Kidney glomerular epithelial cell (primary cell): Measurements from ENCODE around the gene ZNF469.

Experiments used
- DNase-seq: peaks from one replicate; lab custom pipeline; 2025; lab: John Stamatoyannopoulos, UW

Gene ZNF469

DNA sequence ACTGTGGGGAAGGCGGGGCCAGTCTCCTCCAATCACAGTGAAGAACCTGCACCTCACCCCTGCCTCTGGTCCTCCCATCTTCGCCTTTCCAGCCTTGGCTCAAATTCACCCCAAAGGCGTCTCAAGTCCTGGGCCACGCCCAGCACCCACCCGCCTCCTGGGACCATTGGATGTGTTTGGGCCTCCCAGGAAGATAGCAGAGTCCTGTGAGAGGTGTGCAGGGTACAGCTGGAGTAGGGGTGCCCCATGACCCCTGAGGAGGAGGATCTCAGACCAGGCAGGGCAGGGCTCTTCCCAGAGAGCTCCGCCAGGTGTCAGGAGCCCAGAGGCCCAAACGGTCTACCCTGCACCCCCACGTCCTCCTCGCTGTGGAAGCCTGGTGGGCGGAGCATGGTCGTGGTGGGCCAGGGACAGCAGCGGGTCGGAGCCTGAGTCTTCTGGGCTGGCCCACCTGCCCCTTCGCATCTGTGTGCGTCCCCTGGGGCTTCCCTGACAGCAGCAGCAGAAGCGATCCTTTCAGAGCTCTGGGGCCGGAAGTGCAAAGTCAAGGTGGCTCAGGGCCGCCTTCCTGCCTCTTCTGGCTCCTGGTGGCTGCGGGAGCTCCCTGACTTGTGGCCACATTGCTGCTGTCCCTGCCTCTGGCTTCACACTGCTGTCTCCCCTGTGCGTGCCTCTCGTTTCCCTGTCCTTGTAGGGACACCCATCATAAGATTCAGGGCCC is 34.9 kb upstream of the ZNF469 start:
- DNase-seq: no peak

DNA sequence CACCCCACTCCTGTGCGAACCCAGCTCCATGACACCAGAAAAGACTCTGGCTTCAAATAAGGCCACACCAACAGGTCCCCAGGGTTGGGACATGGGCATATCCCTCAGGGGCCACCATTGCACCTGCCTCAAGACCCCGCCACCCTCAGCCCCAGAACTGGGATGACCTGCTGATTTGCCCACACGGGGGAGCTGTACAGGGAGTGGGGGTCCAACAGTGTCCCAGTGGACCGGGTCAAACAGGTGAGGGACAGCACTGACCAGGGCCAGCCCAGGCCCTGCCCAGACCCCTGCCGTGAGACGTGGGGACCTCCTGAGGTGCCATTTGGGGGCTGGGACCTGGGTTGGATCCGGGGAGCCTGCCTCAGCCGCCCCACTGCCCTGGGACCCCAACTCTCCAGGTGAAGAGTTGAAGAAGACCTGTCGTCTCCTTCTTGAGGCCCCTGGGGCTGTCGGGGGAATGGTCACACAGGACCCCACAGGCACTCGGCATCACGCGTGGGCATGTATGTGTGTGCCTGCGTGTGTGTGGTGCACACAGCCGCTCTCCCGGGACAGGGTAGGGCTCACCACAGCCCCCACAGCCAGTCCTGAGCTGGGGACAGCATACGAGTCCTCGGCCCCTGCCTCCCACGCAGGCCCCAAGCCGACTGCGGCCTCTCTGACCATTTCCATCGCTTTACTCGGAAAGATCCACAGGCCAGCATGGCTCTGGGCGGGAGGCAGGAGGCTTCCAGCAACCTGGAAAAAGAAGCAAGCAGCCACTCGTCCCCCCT is 34.2 kb upstream of the ZNF469 start:
- no peak for DNase-seq

DNA sequence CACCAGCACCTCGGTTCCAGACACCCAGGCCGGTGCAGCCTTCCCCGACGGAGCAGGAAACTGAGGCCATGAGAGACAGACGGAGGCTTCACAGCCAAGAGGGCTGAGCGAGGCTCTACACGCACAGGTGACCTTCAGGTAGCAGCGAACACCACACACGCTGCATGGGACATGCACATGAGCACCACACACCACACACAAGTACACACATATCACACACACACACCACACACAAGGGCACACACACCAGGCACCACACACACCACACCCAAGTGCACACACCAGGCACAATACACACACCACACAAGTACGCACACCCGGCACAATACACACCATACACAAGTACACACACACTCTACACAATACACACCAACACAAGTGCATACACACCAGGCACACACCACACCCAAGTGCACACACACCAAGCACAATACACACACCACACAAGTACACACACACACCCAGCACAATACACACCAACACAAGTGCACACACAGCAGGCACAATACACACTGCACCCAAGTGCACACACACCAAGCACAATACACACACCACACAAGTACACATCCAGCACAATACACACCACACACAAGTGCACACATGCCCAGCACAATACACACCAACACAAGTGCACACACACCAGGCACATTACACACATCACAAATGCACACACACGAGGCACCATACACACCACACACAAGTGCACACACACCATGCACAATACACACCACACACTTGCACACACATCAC is 33.4 kb upstream of the ZNF469 start:
- DNase-seq: no peak

GRCh38 chr16:88349903-88350900 is 32.6 kb upstream of the ZNF469 start:
- DNase-seq: no peak

GRCh38 chr16:88350922-88351321 is 31.8 kb upstream of the ZNF469 start:
- DNase-seq: no peak

DNA sequence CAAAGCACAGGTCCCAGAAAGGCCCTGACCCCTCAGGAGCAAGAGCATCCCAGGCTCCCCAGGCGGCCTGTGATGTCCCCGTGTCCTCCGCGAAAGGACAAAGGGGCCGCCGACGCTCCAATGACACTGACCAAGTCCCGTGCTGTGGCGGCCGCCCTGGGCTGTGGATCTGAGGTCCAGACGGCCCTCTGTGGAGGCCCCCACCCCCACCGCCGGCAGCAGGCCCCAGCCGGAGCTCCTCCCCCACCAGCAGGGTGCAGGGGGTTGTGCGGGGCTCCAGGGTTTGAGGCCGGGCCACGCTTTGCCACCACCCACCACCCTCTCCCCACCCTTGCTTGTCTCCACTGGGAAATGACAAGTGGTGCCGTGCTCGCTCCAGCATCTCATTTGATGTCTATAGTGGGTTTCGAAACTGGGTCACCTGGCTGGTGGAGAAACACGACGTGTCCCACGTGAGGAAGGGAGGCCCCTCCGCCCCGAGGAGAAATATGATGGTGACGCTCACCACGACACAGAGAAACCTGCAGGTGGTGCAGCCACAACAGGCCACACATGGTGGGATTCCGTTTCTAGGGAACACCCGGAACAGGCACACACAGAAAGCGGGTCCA is 31.2 kb upstream of the ZNF469 start:
- DNase-seq: no peak

DNA sequence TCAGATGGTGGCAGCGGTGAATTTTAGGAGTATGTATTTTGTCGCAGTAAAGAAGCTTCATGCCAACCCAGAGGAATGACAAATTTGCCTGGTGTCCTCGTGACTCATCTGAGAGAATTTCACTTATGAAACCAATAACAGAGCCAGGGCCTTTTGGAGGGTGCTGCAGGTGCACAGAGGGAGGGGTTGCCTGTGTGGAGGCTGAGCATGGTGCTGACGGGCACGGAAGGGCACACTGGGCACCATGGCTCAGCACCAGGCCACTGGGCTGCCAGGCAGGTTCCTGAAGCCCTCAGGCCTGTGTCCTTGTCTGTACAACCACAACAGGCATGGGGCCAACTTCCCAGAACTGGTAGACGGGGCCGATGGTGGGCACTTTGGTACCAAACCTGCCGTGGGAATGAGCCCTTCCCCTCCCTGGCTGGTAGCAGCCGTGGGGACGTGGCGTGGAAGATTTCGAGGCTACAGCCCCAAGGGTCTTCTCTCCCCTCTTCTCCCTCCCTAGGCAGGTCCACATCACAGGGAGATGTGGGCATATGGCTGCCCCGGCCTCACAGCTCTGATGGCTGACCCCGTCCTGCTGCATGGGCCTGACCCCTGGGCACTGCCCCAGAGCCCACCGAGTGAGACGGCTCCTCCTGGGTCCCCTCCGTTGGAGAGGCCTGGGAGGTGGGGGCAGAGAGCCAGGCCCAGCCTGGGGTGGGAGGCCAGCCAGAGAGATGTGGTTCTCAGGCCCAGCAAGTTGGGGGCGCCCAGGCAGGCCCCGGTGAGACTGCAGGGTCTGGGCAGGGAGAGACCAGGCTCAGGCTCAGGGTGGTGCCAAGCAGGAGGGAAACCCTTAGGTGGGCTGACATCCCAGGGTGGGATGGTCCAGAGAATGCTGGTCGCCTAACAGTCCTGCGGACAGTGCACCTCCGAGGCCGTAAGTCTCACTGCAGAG is 30.2 kb upstream of the ZNF469 start:
- no peak for DNase-seq

GRCh38 chr16:88353232-88353631 is 29.5 kb upstream of the ZNF469 start:
- no peak for DNase-seq

- no peak for DNase-seq
These were observed 29.1 kb upstream of the ZNF469 start for GRCh38 chr16:88353691-88354090.

GRCh38 chr16:88354229-88355092 is 28.3 kb upstream of the ZNF469 start:
- no peak for DNase-seq

GRCh38 chr16:88355093-88355388 is 27.7 kb upstream of the ZNF469 start:
- DNase-seq: no peak

DNA sequence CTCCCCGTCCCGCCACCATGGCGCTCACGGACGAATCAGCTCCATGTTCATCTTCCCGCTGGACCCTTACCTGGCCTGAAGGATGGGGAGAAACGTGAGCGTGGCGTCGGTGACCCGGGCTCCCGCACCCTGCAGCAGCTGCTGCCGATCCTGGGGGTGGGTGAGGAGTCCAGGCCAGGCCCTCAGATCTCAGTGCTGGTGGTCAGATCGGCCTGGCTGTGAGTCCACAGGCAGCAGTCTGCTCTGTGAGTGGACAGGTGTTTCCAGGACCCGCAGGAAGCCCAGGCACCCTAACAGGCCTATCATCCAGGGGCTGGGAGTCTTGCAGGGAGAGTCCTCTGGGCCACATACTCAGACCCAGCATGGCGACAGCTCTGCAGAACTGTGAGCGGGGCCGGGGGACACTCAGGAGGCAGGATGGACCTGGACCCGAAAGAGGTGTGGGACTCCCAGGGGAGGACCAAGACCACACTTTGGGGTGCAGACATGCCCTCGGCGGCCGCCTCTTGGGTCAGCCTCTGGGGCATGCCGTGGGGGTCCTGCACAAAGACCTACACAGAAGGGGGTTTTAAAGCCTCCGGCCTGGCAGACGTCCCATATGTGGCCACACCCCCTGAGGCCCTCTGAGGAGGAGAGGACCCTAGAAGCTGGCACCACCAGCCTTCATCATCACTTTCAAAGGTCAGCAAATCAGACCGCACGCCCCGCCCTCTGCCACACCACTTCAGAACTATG is 27.2 kb upstream of the ZNF469 start:
- DNase-seq: no peak

GRCh38 chr16:88356124-88356726 is 26.5 kb upstream of the ZNF469 start:
- DNase-seq: no peak

DNA sequence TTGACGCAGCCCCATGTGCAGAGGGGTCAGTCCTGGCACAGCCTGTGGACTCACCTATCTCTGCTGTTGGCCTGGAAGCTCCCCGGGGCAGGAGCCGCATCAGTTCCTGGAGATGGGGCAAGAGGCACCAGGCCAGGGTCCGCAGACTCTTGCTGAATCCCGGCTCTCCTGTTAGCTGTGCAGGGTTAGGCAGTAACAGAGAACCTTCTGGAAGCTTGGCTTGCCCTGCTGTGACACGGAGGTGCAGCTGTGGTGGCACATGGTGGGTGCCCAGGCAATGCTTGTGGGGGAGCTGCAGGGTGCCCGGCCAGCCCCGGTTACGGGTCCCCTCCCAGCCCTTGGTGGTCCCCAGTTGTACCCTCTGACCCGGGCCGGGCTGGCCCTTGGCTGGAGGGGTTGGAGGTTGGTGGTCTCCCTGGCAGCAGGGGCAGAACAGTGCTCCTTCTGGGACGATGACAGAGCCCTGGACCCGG is 26.0 kb upstream of the ZNF469 start:
- DNase-seq: no peak

DNA sequence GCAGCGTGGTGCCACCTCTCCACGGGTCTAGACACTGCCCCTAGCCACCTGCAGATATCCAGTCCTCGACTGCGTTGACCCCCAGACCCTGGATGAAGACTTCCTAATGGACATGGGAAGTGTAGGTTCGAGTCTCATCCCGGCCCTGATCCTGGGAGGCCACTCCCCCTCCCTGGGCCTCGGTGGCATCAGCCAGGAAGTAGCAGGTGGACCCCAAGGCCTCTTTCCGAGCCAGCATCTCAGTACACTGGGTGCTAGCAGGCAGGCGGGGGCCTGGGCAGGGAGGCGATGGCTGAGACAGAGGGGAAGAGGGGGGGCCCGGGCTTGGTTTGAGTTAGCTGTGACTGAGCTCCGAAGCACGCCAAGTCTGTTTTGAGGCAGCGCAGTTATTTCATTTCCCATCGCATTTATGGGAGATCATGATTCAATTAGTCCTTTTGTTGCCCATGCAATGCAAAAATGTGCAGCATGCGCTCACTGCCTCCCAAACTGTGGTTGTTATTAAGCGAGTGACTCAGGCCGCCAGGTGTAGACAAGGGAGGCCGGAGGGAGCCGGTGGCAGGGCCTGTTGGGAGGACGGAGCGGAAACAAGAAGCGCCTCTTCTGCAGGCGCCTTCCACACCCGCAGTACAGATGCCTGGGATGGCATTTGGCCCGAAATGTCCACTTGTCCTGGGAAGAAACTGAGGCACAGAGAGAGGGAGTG is 25.3 kb upstream of the ZNF469 start:
- DNase-seq: no peak

GRCh38 chr16:88358023-88358420 is 24.7 kb upstream of the ZNF469 start:
- no peak for DNase-seq

DNA sequence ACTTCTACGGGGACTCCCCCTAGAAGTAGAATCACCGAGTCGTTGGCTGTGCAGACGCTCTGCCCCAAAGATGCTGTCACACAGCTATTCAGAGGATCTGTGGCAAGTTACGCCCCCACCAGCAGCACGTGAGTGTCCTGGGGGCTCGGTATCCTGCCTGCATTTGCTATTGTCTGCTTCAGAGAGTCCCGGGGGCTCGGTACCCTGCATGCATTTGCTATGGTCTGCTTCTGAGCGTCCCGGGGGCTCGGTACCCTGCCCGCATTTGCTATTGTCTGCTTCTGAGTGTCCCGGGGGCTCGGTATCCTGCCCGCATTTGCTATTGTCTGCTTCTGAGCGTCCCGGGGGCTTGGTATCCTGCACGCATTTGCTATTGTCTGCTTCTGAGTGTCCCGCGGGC is 23.8 kb upstream of the ZNF469 start:
- DNase-seq: no peak
